Liver (tissue), 9 donors: ENCODE measurements around the gene CD226. TPM values are rescaled to one million over a fixed set of nuclear protein-coding genes. Genes with fewer than 3 reads are reported as not detected.
A peak's percentile ranks its signal among the peaks of the same experiment; 100 is the strongest.

ENCODE experiments used
- DNase-seq: peaks from one replicate; pipeline ENCODE4 v3.0.0-alpha.2; 2017; ENCODE audit warnings: low spot score
- H3K27ac ChIP-seq, 2 donors: one replicate each; pipeline ENCODE4 v1.7.0; 2013; ENCODE audit warnings: inconsistent platforms in 2 of 2, low read length in 2 of 2, control low read depth in 1 of 2, low read depth in 1 of 2, mild to moderate bottlenecking in 1 of 2
- H3K27me3 ChIP-seq, 4 donors: one replicate each; pipeline versions ENCODE4 v1.6.1 to v1.7.0; 2013; ENCODE audit warnings: low read length in 3 of 4, inconsistent platforms in 1 of 4, mild to moderate bottlenecking in 1 of 4, moderate library complexity in 1 of 4; ENCODE audit not compliant: control insufficient read depth in 4 of 4, insufficient read depth in 4 of 4
- H3K36me3 ChIP-seq, 4 donors: one replicate each; pipeline versions ENCODE4 v1.6.1 to v1.7.0; 2013; ENCODE audit warnings: low read length in 3 of 4, mild to moderate bottlenecking in 3 of 4, low read depth in 1 of 4, moderate library complexity in 1 of 4; ENCODE audit not compliant: control insufficient read depth in 4 of 4, insufficient read depth in 3 of 4
- H3K4me1 ChIP-seq, 4 donors: one replicate each; pipeline versions ENCODE4 v1.6.1 to v1.7.0; 2013; ENCODE audit warnings: low read length in 3 of 4, mild to moderate bottlenecking in 3 of 4, moderate library complexity in 1 of 4; ENCODE audit not compliant: control insufficient read depth in 4 of 4, insufficient read depth in 4 of 4
- H3K4me3 ChIP-seq, 3 donors: one replicate each; pipeline versions ENCODE4 v1.6.1 to v1.7.0; 2013; ENCODE audit warnings: low read length in 3 of 3, control low read depth in 1 of 3, low read depth in 1 of 3, mild to moderate bottlenecking in 1 of 3
- H3K9ac ChIP-seq, 2 donors: one replicate each; pipeline ENCODE4 v1.7.0; 2013; ENCODE audit warnings: low read length in 2 of 2, mild to moderate bottlenecking in 2 of 2, moderate library complexity in 2 of 2, control low read depth in 1 of 2, low read depth in 1 of 2
- H3K9me3 ChIP-seq, 4 donors: one replicate each; pipeline versions ENCODE4 v1.6.1 to v1.7.0; 2013; ENCODE audit warnings: low read length in 3 of 4; ENCODE audit not compliant: control insufficient read depth in 4 of 4
- EGR1 ChIP-seq, 2 donors: IDR thresholded peaks; 2 replicates each; pipeline ENCODE4 v1.6.1; 2016 to 2018; ENCODE audit warnings: antibody characterized with exemption in 2 of 2, low read depth in 2 of 2
- GABPA ChIP-seq, 2 donors: IDR thresholded peaks in 1 of 2; conservative IDR thresholded peaks in 1 of 2; 2 replicates each; pipeline ENCODE4 v1.6.1; 2016; ENCODE audit warnings: antibody characterized with exemption in 2 of 2, mild to moderate bottlenecking in 1 of 2, moderate library complexity in 1 of 2
- HNF4G ChIP-seq: IDR thresholded peaks from 2 replicates; pipeline ENCODE4 v1.6.1; 2016; ENCODE audit warnings: antibody characterized with exemption
- JUND ChIP-seq, 2 donors: IDR thresholded peaks; 2 replicates each; pipeline ENCODE4 v1.6.1; 2016; ENCODE audit warnings: antibody characterized with exemption in 2 of 2
- NR2F2 ChIP-seq: IDR thresholded peaks from 2 replicates; pipeline ENCODE4 v1.6.1; 2016; ENCODE audit warnings: antibody characterized with exemption
- RAD21 ChIP-seq, 2 donors: IDR thresholded peaks; 2 replicates each; pipeline ENCODE4 v1.6.1; 2016; ENCODE audit warnings: antibody characterized with exemption in 2 of 2, mild to moderate bottlenecking in 2 of 2
- RXRA ChIP-seq, 2 donors: IDR thresholded peaks; 2 replicates each; pipeline ENCODE4 v1.6.1; 2017 to 2018; ENCODE audit warnings: antibody characterized with exemption in 2 of 2, mild to moderate bottlenecking in 1 of 2
- SP1 ChIP-seq: IDR thresholded peaks from 2 replicates; pipeline ENCODE4 v1.6.1; 2018; ENCODE audit warnings: antibody characterized with exemption, mild to moderate bottlenecking
- YY1 ChIP-seq: IDR thresholded peaks from 2 replicates; pipeline ENCODE4 v1.6.1; 2016; ENCODE audit warnings: antibody characterized with exemption, mild to moderate bottlenecking
- WGBS: extraction: QIAGEN DNeasy Blood & Tissue Kit; methylation state at CpG from one replicate; pipeline ENCODE4 v1.1.7; 2013; 5-methylcytosine and 5-hydroxymethylcytosine counted together
- polyA plus RNA-seq, 2 donors: library from polyadenylated mRNA; stranded (reverse) in 1 of 2; unstranded in 1 of 2; fragments of 200-250 nt in 1 of 2; fragments of >200 nt in 1 of 2; fragmentation: Nextera tagmentation in 1 of 2; extraction: Ambion mirVana in 1 of 2; gene quantifications; one replicate each; pipeline versions ENCODE4 v1.2.1 to v1.2.3, GENCODE V29; 2013 to 2015
- total RNA-seq, 2 donors: library from RNA; depleted of rRNA; stranded (reverse); fragments of >200 nt; gene quantifications; one replicate each; pipeline ENCODE4 v1.2.3, GENCODE V29; 2014
- TF ChIP-seq, protein P1 (sequence below): IDR thresholded peaks from 2 replicates; pipeline ENCODE4 v1.6.1; 2016; ENCODE audit warnings: antibody characterized with exemption
- TF ChIP-seq, protein P2 (sequence below): IDR thresholded peaks from 2 replicates; pipeline ENCODE4 v1.6.1; 2016; ENCODE audit warnings: antibody characterized with exemption
- TF ChIP-seq, protein P3 (sequence below): IDR thresholded peaks from 2 replicates; pipeline ENCODE4 v1.6.1; 2016; ENCODE audit warnings: antibody characterized with exemption, mild to moderate bottlenecking
- donor health status: healthy.
- donor health status: healthy.
- donor health status: healthy.
- donor health status: healthy.
- donor health status: healthy.

Gene CD226
- total and polyA plus RNA-seq, 4 donors = 0.50 to 5.2 (median 3.0) TPM

DNA sequence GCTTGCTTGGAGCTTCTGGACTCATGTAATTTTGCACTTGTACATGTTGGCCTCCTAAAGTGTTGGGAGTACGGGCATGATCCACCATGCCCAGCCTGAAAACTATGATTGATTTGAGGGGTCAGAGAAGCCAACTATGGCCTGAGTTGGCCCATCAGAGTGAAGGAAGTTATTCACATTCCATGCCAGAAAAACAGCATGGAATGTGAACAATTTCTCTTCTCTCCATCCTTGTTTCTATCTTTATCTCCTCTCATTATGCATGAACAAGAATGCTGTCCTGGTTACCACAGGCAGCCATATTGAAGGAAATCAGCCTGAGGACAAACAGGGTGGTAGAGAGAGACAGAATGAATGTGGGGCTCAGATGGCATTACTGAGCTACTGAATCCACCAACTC lies 3.5 kb upstream of the CD226 start:
- H3K4me3 ChIP-seq = no peak overlapping the region
- 81% methylated on average over 1 of the region's 1 CpG for WGBS
- peak; percentile 68 for TF ChIP-seq NR2F2
- TF ChIP-seq, protein P1, sequence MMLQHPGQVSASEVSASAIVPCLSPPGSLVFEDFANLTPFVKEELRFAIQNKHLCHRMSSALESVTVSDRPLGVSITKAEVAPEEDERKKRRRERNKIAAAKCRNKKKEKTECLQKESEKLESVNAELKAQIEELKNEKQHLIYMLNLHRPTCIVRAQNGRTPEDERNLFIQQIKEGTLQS = no peak
- TF ChIP-seq SP1 = no peak
- peak; percentile 48 for TF ChIP-seq YY1
- H3K9me3 ChIP-seq = no peaks in the 10 kb centered on the region
- H3K4me1 ChIP-seq = no peaks in the 10 kb centered on the region
- no peaks in the 10 kb centered on the region for H3K27me3 ChIP-seq
- peaks cover 0 to 3% (median 0%) of the 10 kb centered on the region in 4 donors for H3K36me3 ChIP-seq
- H3K27ac ChIP-seq = no peak overlapping the region
- DNase-seq = no peak
- no peak overlapping the region for H3K9ac ChIP-seq

DNA sequence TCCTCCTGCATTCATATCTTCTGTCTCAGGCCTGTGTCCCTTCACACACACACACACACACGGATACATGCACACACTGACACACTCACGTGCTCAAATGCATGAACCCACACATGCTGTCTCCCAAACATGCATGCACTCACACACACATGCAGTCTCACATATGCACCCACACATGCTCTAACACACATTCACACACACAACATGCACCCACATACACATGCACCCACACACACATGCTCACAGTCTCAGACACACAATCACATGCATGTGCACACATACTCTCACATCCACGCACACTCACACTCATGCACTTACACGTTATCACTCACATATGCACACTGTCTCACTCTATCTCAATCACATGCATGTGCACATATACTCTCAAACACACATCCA lies 1.9 kb upstream of the CD226 start:
- TF ChIP-seq HNF4G (no peak), JUND (IDR thresholded peaks at IDR 0.05) (no peak), EGR1 (IDR thresholded peaks at IDR 0.05; ENCODE audit: low read depth in 2 of 2) (no peak), SP1 (no peak), NR2F2 (no peak), RAD21 (IDR thresholded peaks at IDR 0.05) (no peak)
- TF ChIP-seq, protein P2, sequence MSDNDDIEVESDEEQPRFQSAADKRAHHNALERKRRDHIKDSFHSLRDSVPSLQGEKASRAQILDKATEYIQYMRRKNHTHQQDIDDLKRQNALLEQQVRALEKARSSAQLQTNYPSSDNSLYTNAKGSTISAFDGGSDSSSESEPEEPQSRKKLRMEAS = no peak
- TF ChIP-seq, protein P3, sequence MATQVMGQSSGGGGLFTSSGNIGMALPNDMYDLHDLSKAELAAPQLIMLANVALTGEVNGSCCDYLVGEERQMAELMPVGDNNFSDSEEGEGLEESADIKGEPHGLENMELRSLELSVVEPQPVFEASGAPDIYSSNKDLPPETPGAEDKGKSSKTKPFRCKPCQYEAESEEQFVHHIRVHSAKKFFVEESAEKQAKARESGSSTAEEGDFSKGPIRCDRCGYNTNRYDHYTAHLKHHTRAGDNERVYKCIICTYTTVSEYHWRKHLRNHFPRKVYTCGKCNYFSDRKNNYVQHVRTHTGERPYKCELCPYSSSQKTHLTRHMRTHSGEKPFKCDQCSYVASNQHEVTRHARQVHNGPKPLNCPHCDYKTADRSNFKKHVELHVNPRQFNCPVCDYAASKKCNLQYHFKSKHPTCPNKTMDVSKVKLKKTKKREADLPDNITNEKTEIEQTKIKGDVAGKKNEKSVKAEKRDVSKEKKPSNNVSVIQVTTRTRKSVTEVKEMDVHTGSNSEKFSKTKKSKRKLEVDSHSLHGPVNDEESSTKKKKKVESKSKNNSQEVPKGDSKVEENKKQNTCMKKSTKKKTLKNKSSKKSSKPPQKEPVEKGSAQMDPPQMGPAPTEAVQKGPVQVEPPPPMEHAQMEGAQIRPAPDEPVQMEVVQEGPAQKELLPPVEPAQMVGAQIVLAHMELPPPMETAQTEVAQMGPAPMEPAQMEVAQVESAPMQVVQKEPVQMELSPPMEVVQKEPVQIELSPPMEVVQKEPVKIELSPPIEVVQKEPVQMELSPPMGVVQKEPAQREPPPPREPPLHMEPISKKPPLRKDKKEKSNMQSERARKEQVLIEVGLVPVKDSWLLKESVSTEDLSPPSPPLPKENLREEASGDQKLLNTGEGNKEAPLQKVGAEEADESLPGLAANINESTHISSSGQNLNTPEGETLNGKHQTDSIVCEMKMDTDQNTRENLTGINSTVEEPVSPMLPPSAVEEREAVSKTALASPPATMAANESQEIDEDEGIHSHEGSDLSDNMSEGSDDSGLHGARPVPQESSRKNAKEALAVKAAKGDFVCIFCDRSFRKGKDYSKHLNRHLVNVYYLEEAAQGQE = no peak
- Histone ChIP-seq H3K9me3 (no peaks in the 10 kb centered on the region), H3K9ac (no peak overlapping the region), H3K36me3 (peaks cover 0 to 3% (median 0%) of the 10 kb centered on the region in 4 donors), H3K27ac (peak overlapping the region in 1 of 2 donors; percentile 3), H3K4me3 (no peak overlapping the region), H3K4me1 (no peaks in the 10 kb centered on the region), H3K27me3 (no peaks in the 10 kb centered on the region)
- no peak for DNase-seq
- WGBS = 93% methylated on average over 4 of the region's 4 CpGs

DNA sequence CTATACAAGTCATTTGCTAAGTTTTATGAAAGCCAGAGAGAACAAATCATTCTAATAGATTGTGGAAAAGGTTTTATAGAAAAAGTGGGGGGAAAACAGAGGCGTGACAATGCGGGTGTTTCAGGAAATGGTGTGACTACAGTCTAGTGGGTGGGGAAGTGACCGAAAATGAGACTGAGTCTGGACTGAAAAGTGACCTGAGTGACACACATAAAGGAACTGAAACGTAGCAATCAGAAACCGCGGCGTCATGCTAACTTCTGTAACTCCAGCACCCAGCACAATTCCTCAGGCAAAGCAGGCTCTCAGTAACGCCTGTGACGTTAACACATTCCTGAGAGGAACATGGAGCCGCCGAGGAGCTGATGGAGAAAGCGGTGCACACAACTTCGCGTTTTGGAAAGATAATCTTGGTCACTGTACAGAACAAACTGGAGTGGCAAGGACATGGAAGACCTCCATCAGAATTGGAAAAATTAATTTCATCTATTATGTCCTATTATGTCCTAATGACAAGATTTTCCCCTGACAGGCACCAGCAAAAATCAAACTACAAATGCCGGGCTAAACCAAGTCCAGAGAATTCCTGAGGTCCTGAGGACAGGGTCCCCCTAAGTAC lies 1.4 kb upstream of the CD226 start:
- TF ChIP-seq RXRA (IDR thresholded peaks at IDR 0.05) (peak in 1 of 2 donors; percentile 16), GABPA (IDR thresholded peaks at IDR 0.05 in 1 of 2, conservative IDR thresholded peaks at IDR 0.05 in 1 of 2) (no peak), RAD21 (IDR thresholded peaks at IDR 0.05) (peak in 1 of 2 donors; percentile 10), EGR1 (IDR thresholded peaks at IDR 0.05; ENCODE audit: low read depth in 2 of 2) (no peak), SP1 (peak; percentile 17)
- Histone ChIP-seq H3K27me3 (no peaks in the 10 kb centered on the region), H3K4me1 (no peaks in the 10 kb centered on the region), H3K4me3 (no peak overlapping the region), H3K27ac (peak overlapping the region in 1 of 2 donors; percentile 3), H3K9me3 (no peaks in the 10 kb centered on the region), H3K9ac (no peak overlapping the region), H3K36me3 (peaks cover 0 to 3% (median 0%) of the 10 kb centered on the region in 4 donors)
- no peak for DNase-seq
- 77% methylated on average over 15 of the region's 15 CpGs for WGBS
